Pons (tissue), 1 donor: Measurements from ENCODE around the gene BABAM2.
"Not testable (repeated sequence)": the region's sequence is repeated elsewhere in the genome, so short reads cannot be mapped to it uniquely, and the experiment has no call there.

Source experiments
- DNase-seq: peaks from one replicate; pipeline ENCODE4 v3.0.0-alpha.2; 2016; ENCODE audit warnings: low spot score

The BABAM2 gene

GRCh38 chr2:28251337-28251736 is 360.8 kb downstream of the BABAM2 start:
- no peak for DNase-seq

GRCh38 chr2:28252311-28252710 is 361.8 kb downstream of the BABAM2 start:
- no peak for DNase-seq

DNA sequence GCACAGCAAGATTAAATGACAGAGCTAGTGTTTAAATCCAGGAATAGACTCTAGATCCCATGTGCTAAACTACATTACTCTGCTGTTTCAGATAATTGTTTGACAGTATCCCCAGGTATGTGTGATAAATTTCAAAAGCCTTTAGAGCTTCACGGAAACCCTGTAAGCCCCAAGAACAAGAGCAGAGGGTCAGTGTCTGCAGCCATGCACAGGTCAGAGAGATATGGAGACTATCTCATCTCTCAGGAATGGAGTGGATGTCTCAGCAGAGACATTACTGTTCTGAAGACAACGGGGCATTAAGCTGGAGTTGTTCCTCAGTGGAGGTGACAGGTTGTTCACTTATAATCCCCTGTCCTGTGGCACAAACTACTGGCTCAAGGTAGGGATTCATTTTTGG is 363.0 kb downstream of the BABAM2 start:
- no peak for DNase-seq

DNA sequence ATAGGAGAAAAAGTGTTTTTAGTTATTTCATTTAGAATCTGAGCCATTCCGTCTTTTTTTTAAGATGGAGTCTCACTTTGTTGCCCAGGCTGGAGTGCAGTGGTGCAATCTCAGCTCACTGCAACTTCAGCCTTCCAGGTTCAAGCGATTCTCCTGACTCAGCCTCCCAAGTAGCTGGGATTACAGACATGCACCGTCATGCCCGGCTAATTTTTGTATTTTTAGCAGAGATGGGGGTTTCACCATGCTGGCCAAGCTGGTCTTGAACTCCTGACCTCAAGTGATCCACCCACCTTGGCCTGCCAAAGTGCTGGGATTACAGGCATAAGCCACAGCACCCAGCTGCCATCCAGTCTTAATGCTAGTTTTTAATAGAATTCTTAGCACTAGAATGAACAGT is 364.7 kb downstream of the BABAM2 start:
- DNase-seq: not testable (repeated sequence)

DNA sequence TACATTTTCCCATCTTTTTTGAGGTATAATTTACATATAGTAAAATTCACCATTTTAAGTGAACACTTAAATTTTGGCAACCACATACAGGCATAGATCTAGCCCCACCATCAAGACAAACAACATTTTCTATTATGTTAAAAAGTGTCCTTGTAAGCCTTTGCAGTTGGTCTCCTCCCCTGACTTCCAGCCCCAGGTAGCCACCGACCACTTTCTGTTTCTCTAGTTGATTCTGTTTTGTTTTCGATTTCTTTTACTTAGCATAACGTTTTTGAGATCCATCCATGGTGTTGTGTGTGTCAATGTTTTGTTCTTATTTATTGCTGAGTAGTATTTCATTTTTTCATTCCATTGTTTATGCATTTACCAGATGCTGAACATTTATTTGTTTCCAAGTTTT is 366.7 kb downstream of the BABAM2 start:
- no peak for DNase-seq

DNA sequence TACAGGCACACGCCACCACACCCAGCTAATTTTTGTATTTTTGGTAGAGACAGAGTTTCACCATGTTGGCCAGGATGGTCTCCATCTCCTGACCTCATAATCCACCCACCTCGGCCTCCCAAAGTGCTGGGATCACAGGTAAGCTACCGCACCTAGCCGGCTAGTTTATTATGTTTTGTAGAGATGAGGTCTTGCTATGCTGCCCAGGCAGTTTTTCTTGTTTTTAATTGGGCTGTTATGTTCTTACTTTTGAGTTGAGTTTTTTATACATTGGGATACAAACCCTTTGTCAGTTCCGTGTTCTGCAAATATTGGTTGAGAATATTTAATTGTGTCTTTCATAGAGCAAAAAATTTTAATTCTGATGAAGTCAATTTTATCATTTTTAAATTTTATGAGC is 368.7 kb downstream of the BABAM2 start:
- DNase-seq: not testable (repeated sequence)

DNA sequence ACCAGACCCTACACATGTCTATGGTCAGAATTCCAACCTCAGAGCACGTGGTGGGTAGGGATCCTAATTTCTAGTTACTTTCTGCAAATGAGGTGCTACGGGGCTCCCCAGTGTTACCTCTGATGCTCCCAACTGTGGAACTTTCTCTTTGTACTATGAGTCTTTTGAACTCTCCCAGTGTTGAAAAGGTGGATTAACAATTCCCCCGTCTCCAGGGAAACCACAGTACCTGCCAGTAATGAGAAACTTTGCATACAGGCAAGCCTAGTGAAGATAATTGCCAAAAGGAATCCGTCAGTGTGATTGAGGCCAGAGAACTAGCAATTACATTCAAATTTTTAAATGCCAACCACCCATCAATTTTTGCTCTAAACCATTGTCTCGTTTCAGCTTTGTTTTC is 373.2 kb downstream of the BABAM2 start:
- no peak for DNase-seq

- no peak for DNase-seq
Observed at GRCh38 chr2:28267282-28267681, 376.8 kb downstream of the BABAM2 start.

DNA sequence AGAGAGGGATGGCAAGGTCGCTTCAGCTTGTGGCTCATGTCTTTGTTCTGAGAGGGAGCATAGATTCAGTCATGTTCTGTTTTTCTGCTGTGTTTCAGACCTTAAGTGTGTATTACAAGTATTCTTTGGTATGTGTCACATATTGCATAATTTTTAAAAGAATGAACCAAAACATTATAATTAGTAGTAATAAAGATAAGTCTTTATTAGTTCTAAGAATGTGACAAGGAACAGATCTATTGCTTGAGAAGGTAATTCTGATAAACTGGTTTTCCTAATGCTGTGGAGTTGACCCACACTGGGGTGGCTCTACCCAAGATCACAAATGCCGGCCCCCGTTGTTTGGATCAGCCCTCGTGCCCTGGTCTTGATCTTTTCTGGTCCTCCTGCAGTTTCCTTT is 377.9 kb downstream of the BABAM2 start:
- no peak for DNase-seq

DNA sequence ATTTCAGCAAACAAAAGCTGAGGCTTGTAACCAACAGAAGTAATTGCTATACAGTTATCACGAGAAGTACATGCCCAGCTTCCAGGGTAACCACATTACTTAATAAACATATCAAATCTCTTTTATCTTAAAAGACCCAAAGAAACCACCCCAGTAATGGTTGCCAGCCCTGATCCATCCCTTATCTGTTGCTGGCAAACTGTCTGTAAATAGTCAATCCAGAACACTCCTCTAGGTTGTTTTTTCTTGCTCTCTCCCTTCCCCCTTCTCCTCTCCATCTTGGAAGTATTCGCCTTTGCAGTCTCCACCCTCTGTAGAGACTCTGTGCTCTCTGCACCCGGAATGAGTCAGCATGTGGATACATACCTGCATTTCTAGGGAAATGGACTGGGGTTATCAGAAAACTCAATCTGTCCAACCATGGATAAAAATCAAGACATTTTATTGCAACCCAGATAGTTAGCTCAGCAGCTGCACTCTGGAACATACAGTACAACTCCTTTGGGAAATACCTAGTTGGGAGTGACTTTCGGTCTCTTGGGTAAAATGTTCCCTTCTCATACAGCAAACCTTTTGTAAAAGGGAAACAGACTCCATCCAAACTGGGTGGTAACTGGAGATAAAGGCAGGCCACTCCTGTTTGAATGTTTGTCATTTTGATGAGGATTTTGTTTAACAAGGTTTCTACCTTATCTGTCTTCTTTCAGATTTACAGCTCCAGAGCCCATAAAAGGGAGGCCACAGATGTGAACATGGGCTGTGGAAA is 378.7 kb downstream of the BABAM2 start:
- DNase-seq: no peak

DNA sequence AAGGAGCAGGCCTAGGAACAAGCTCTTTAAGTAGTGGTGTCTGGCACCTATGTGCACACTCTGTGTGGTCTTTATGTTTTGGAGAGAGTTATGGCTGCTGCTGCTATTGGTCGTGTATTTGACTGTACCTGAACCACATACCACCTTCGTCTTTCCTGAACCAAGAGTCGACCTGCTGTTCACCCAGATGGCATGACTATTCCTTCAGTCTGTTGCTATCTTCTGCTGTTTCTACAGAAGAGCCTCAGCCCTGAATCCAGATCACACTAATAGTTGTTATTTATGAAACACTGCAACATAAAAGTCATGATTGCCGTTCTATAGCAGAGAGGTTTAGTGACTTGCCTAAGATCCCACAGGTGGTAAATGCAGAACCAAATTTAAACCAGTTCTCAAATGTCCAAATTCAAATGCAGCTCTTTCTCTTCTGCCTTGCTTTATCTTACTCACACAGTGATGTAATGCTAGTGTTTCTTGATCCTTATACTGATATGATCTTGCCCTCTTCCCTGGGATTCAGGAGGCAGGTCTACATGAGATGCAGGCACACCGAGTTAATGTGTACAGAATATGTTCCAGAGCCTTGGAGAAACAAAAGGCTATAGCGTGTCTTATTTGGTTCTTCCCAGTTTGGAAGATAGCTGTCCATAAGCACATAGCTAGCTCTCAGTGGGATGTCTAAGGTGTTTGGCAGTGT is 380.1 kb downstream of the BABAM2 start:
- no peak for DNase-seq

DNA sequence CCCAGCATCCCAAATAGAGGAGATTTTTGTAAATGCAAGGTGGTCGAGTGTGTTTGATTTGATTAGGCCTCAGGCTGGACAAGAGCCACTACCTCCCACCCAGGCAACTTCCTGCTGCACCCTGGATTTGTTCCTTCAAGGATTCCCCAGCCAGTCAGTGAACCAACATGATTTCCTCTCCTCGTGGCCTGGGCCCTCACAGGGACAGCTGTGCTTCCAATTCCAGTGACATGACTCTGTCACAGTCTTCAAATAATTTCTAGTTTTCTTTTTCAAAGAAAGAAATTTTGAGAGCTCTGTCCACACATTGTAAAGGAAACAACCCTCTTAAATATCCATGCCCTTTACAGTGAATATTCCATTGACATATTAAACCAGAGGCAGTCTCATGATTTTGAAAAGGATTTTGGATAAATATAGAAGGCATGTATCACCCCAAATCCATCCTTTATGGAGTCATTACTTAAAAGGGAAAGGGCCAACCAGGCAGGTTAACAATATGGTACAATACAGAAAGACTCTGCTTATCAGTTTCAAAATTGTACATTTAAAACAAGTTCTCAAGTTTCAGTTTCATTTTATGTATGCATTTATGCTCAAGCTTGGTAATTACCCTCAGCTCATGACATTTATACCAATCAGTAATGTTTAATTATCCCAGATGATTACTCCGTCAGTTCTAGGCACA is 380.8 kb downstream of the BABAM2 start:
- DNase-seq: no peak

- no peak for DNase-seq
Observed at GRCh38 chr2:28271919-28272250, 381.4 kb downstream of the BABAM2 start.

DNA sequence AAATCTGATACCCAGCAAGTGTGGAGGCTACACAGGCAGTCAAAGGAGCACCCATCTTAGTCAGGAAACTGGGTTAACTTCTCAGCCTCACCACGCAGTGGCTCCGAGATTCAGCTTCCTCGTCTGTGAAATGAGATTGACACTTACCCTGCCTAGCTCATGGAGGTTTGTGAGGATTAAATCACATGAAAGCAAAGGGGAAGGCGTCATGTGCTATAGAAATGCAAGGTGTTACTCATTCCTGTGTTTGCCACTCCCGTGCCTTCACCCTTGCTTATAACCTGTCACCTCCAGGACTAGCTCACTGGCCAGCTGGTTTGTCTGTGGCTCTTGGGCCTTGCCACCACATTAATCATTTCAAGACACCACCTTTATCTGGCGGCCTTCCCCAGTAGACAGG is 383.2 kb downstream of the BABAM2 start:
- no peak for DNase-seq

GRCh38 chr2:28274911-28275685 is 384.6 kb downstream of the BABAM2 start:
- DNase-seq: no peak

DNA sequence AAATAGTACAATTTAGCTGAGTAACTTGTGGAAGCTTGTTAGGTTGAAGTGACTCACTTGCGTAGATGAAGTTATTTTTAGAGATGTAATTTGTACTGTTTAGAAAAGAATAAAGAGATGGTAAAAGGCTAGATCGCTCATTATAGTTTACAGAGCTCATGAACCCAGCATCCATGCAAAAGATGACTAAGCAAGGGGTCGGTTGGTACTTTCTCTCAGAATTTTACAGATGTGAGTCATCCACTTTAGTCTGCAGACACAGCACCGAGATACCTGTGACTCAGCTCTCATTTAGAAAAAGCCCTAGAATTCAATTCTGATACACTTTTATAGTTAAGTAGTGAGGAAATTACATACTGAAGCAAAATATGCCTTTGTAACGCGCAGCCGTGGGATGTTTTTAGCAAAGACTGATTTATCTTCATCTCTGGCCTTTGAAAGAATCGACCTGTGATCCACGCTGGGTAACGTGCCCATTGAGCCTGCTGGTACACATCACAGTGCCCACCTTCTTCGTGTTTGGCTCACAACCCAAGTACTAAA is 385.6 kb downstream of the BABAM2 start:
- DNase-seq: no peak

DNA sequence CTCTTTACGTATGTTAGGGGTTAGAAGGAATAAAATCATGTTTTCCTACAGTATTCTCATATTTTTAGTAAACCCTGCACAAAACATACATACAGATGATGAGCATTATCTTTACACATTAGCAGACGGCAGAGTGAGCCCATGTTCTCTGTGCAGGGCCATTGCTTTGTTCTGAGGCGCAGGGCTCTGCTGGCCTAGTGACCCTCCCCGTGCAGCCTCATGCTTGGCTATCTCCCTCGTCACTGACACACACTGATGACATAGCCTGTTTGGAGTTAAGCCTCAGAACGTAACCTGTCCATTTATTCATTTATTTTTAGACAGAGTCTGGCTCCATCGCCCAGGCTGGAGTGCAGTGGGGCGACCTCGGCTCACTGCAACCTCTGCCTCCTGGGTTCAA is 386.3 kb downstream of the BABAM2 start:
- no peak for DNase-seq

DNA sequence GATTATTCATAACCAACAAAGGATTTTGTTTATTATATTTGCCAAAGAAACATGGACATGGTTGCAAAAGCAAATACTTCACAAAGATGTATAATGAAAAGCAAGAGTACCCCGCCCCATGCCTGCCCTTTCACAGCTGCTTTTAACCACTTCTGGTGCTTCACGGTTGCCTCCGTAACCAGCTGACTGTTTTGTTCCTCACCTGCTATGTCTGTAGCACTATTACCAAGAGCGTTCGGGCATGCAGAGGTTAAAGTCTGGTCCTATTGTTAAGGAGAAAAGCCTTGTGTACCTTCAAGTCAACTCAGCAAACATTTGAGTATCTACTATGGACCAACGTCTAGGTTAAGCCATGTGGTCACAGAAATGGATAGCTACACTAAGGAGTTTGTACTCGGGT is 386.9 kb downstream of the BABAM2 start:
- DNase-seq: no peak

GRCh38 chr2:28279371-28279770 is 388.8 kb downstream of the BABAM2 start:
- DNase-seq: no peak

DNA sequence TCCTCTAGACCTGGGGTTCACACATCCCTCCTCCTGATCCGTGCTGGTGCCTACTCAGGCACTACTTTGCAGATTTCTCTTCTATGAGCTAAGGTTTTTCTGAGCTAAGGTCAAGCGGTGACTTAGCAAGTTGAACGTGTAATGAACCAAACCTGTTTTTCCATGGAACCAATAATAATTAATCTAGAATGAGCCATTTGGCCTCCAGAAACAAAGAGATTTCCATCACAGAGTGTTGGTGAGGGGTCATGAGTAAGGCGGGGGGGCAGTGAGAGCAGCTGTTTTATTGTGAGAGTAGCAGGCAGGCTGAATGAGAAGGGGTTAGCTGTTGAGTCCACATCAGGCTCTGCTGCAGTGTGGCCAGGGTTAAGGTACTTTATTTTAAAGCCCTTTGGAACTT is 390.1 kb downstream of the BABAM2 start:
- no peak for DNase-seq

- no peak for DNase-seq
Observed at GRCh38 chr2:28281739-28282138, 391.2 kb downstream of the BABAM2 start.

DNA sequence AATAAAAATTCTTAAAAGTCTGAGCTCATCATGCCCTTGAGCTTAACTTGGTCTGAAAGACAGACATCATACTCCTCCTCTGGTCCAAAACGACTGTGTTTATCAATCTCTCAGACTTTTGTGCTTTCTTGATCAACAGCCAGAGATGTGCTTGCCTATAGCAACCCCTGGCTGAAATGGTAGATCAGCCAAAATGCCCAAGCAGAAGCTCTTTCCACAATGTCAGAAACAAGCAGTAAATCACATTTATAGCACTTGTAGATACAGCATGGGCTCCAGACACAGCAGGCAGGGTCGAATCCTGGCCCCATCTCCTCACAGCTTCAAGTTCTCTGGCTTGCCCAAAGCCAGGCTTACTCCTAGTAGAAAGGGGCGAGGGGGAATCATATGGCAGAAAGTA is 391.7 kb downstream of the BABAM2 start:
- DNase-seq: no peak
